Amniotic epithelial cell (primary cell): ENCODE measurements around the gene NEURL1.

ENCODE experiments used
- DNase-seq: peaks from one replicate; pipeline ENCODE4 v3.0.0-alpha.2; 2010; ENCODE audit warnings: low read depth

The NEURL1 gene

DNA sequence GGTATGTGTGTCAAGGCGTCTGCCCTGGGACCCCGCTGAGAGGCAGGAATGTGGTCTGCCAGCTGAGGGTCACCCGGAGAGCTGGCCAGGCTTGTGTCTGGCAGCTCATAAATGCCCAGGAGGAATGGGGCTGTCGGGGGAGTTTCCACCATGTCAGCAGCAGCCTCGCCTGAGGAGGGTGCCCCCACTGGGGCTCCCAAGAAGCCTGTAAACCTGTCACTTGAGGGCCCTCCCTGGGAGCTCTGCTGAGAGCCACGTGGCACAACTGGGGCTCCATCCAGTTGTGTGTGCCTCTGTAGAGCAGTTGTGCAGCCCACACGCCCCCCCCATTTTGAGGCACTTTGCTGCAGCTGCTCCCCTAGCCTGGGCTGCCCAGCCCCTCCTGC is 70.6 kb downstream of the NEURL1 start:
- no peak for DNase-seq

DNA sequence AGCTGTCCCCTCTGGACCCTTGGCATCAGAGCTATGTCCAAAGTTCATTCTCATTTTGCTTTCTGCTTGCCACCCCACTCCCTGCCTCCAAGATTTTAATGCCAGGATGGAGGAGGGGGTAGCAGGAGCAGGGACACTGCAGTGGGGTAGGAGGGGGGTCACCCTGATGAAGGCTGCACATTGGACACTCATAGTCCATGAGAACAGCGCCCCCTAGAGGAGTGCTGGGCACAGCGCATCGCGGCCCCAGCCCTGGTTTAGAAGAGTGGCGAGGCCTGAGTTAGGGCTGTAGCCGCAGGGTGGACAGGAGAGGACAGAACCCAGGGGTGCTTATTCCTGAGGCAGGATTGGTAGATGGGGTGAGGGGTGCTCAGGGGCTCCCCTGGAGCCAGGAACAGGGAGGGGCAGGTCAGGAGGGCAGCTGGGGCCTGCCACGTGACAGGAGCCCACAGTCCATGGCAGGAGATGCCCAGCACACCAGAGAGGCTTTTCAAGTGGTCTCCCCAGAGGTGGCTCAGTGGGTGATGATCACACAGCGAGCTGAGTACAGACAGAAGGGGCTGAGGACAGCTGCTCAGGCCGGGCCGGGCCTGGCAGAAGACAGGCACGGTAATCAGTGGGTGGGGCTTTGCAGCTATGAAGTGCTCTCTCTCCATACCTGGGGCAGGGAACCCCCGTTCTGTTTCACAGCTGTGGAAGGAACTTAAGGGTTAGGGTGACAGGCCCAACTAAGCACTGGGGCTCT is 71.4 kb downstream of the NEURL1 start:
- no peak for DNase-seq

DNA sequence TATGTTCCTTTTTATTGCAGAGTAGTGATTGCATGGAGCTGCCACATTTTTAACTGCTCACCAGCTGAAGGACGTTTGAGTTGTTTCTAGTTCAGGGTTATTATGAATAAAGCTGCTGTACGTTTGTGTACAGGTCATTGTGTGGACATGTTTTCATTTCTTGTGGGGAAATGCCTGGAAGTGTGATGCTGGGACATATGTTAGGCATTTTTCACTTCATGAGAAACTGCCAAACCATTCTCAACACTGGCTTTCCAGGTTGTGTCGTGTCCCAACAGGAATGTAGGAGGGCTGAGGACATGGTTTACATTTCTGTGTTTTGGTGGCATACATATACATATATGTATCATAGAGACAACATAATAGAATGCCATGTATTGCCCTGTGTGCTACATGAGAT is 73.0 kb downstream of the NEURL1 start:
- DNase-seq = no peak

DNA sequence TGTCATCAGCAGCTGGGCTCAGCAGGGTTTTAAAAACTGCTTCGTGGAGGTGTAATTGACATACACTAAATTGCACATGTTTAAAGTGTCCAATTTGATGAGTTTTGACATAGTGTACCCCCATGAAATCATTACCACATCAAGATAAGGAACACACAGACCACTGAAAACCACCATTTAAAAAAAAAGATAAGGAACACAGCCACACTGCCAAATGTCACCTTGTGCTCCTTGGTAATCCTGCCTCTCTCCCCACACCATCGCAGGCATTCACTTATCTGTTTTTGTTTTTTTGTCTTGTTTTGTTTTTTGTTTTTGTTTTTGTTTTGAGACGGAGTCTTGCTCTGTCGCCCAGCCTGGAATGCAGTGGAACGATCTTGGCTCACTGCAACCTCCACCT is 75.0 kb downstream of the NEURL1 start:
- DNase-seq = no peak

DNA sequence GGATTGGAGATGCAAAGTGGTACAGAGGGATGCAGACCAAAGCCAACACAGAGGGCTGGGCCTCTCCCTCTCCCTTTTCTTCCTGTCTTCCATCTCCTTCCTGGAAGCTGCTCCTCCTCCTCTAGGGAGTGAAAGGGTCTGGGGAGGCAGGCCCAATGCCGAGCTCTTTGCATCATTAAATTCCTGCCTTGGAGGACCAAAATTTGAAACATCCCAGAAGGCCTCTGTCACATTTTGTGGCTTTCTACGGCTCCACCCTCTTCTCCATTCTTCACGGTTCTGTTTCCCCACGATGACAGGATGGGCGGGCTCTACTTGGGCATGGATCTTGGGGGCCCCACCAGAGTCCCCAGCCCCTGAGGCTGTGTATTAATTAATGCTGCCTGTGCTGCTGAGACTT is 76.4 kb downstream of the NEURL1 start:
- peak; percentile 18 for DNase-seq

DNA sequence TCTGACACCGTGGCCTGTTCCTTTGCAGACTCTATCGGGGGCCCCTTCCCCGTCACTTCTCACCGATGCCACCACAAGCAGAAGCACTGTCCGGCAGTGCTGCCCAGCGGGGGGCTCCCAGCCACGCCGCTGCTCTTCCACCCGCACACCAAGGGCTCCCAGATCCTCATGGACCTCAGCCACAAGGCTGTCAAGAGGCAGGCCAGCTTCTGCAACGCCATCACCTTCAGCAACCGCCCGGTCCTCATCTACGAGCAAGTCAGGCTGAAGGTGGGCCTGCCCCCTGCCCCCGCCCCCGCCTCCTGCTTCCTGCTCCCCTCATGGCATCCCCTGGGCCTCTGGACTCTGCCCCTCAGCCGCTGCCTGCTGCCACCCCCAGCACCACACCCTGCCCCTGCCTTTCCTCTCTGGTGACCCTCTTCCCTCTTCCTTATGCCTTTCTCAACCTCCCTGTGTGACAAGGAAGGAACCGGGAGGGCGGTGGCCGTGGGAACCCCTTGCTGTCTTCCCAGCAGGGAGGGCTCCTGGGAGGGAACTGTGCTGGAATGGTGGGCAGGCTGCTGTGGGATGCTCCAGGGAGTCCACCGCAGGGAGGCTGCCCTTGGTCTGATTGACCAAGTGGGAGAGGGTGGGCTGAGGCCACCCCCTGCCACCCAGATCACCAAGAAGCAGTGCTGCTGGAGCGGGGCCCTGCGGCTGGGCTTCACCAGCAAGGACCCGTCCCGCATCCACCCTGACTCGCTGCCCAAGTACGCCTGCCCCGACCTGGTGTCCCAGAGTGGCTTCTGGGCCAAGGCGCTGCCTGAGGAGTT is 77.5 kb downstream of the NEURL1 start:
- DNase-seq = no peak

DNA sequence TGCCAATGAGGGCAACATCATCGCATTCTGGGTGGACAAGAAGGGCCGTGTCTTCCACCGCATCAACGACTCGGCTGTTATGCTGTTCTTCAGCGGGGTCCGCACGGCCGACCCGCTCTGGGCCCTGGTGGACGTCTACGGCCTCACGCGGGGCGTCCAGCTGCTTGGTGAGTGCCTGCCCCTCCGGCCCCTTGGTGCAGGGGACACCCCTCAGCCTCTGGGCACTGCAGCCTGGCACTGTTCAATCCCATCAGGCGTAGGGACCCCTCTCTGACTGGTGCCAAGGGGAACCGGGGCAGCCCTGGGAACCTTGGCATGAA is 78.1 kb downstream of the NEURL1 start:
- no peak for DNase-seq

DNA sequence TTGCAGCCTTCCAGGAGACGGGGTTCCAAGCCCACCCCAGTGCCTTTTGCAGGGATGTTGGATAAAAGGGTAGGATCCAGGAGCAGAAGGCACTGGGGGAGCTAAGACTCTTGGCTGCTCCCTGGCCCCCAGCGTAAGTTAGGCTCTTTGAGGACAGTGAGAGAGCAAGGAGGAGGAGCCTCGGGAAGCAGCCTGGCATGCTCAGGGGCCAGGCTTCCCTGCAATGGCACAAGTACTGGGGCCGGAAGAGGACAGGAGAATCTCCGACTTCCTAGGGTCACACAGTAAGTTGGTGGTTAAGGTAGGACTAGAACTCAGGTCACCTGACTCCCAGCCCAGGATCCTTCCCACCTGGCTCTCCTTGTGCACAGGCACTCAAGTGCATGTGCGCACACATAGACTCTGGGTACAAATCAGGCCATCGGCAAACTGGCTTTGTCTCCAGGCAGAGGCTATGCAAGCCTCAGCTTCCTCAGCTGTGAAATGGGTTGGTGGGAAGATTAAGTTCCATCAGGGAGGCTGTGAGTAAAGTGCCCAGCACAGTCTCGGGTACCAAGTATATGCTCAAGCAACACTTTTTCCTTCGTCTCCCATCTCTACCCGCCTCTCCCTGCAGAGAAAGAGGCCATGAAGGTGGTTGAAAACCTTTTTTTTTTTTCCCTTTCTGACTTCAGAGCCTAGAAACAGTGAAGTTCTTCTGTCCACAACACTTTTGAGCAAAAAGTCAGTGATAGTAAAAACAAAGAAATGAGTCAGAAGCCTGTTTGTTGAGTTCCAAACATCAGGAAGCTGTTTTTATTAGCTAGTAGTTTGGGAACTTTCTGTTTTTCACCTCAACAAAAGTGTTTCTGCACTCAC is 79.1 kb downstream of the NEURL1 start:
- DNase-seq = no peak

DNA sequence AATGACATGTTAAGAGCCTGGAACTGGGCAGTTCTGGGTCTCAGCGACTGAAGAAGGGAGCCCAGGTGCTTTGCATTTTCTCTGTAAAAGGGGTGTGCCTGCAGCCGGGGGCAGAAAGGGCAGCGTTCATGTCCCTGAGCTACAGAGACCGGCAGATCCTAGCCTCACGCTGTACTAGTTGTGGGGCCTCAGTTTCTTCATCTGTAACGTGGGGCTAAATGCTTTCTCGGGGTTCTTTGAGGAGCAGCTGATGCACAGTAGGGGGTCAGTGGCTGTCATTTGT is 79.6 kb downstream of the NEURL1 start:
- no peak for DNase-seq

DNA sequence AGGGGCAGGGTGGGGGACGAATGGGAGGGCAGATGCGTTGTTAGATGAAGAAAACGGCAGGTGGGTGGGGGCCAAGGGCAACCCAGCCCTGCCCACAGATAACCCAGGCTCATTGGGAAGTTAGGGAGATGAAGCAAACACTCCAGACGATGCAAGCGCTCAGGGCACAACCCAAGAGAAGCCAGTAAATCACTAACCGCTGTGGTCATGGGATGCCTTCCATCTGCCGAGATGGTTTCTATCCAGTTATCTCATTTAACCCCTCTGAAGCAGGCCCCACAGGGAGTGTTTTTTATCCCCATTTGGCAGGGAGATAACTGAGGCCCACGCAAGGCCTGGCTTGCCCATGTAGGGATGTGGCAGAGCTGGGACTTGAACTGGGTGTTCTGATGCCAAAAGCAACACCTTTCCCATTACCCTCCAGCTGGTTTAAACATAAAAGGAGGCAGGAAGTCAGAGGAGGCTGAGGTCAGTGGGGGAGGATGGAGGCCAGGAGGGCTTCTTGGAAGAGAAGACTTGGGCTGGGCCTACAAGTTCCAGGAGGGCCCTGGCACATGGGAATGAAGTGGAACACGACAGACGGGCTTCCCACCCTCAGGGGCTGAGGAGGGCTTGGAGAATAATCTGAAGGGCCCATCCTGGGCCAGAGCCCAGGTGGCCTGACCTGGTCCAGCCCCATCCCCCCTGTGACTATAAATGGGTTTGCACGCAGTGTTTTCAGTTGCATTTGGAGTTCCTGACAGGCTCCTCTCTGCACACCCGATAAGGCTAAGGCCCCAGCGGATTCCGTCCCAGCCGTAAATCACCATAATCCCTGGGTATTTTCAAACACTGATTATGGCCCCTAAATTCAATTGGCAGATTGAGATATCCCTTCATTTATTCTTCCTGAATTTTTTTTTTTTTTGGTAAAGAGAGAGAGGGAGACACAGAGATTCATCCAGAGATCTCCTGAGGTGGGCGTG is 80.9 kb downstream of the NEURL1 start:
- peak; percentile 72 for DNase-seq

DNA sequence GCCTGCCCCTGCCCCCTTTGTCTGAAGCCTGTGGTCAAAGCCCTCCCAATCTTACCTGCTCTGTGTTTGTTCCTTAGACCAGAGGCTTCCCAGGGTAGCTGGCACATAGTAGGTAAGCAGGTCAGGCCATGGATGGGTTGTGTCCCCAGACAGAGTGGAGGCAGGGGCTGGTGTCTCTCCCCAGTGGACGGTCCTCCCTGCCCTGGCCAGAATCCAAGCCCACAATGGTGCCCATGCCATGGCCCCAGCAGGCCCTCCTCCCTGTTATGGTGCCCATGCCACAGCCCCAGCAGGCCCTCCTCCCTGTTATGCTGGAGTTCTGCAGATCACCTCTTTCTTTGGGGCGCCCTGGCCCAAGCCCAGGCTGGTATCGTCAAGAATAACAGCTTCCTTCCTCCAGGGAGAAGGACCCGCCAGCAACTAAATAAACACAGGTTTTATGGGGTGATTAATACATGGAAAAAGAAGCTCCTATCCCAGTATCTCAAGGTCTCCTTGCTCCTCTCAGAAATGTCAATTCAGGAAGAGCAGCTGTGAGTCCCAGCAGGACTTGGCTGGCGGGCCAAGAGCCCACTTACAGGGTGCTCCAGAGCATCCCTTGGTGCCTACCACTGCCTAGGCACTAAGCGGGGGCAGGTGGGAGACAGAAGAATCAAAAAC is 82.0 kb downstream of the NEURL1 start:
- DNase-seq = no peak

DNA sequence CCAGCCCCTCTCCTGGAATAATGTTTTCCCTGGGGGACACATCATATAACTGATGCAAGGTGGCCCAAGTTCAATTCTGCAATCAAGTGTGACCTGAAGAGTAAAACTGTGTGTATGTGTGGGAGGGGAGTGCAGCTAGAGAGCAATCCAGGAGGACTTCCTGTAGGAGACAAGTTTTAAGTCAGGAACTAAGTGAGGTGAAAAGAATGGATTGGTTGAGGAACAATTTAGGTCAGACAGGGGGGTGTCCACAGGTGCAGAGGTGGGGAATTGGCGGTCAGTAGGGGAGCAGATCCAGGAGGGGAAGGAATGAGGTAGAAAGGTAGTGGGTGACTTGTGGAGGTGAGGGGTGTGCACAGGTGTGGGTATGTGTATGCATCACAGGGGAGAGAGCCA is 82.6 kb downstream of the NEURL1 start:
- DNase-seq = no peak

DNA sequence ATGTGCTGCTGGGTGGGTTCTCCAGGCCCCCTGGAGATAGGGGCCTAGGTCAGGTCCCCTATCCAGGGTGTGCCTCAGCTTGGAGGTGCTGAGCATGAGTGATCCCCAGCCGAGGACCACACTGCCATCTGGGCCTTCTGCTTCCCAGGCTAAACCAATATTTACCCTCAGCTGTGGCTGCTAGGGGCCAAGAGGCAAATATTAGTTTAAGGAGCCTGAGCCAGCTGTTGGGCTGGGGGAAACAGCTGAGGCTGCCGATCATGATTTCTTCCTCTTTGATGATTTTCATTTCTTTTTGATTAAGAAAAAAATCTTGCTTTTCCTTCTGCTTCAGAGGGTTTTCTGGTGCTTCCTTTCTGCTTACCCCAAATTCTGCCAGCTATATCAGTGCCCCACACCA is 83.4 kb downstream of the NEURL1 start:
- no peak for DNase-seq

DNA sequence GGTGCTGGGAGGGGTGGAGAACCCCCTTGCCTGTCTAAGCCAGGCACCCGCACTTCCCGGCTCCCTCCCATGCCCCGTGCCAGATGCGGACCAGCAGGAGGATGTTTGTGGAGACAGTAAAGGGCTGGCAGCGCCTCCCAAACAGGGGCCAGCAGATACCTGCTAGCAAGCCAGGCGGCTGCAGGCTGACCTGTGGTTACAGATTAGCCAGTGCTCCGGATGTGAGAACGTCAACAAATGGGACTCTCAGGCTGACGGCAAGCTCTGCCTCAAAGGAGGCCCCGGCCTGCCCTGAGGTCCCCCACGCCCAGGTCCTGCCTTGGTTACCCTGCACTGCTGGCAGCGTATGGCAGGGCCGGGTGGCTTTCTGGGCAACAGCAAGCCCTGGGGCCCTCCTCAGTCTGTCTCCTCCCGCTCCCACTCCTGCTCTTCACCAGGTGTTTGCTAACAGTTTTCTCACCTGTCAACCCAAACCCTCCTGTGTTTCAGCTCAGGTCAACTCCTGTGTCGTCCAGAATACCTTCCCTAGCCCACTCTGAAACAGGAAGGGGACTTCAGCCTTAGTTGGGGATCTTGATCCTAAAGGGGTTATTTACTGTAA is 85.4 kb downstream of the NEURL1 start:
- no peak for DNase-seq

DNA sequence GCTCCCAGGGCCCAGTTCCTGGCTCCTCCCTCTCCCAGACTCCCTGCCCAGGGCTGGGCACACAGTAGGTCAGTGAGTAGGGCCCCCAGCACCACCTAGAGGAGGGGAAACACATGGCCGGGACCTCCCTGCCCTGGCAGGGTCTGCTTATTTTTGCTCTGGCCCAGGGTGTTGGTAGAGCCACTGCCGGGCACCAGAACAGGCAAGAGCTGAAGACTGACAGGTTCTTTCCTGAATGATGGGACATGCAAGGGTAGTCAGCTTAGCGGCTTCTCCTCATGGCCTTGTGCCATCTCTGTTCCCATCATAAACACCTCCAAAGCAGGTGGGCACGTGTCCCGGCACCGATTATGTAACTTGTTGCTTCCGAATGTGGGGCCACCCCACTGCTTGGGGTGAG is 86.5 kb downstream of the NEURL1 start:
- no peak for DNase-seq

DNA sequence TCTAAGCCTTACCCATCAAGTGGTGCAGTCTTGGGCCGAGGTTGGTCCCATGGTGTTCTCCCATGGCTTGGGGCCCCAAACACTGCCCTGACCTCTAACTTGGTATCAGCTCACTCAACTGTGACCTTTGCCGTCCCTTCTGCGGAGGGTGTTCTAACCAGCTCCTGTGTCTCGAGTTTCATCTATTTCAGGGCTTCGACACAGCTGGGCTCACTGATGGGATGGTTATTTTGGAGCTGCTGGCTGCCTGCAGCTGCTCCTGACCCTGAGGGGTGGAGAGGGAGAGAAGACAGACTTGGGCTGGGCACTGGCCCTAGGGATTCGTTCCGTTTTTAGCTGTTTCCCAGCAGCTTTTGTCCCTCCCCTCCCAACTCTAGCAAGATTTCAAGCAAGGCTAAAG is 86.9 kb downstream of the NEURL1 start:
- DNase-seq = no peak

DNA sequence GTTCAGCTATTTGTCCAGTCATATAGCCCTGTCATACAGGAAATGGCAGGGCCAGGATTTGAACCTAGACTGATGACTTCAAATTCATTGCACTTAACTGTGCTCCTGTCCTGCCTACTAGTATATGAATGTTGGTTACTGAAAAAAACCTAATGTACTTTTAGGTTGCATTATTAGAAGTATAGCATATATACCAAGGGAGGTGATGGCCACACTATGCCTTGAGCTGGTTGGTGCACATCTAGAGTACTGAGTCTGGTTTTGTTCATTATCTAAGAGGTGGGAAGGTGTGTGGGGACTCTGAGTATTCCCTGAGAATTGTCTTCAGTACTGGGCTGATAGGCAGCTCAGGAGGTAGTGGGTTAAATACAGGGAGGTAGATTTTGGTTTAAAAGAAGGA is 88.0 kb downstream of the NEURL1 start:
- DNase-seq = no peak

DNA sequence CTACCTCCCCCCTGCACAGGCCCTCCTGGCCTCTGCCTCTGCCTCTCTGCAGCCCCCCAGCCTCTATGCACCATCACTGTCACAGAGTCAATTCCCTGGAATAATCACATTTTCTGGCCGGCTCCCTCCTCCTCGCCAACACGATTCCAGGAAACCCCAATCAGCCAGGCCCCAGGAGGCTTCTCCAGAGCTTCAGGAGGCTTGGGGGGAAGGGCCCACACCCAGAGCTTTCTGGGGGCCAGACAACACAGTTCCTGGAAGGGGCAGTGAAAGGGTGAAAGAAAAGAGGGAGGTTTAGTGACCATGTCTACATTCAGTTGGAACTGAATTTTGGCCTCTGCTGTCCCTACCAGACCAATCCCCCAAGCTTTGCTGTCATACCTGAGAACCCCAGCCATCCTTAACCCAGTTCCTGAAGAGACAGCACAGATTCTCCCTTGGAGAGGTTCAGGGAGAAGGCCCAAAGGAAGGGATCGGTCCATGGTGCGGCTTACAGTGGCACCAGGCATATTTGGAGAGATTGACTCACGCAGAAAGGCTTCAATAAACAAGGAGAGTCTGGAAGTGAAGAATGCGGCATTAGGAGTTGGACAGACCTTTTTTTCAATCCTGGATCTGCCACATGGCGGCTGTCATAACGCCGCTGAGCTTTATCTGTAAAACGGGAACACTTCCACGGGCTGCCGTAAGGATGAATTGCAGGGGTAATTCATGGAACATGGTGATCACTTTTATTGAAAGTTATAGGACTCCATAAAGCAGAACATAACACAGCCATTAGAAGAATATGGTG is 89.0 kb downstream of the NEURL1 start:
- peak; percentile 12 for DNase-seq

DNA sequence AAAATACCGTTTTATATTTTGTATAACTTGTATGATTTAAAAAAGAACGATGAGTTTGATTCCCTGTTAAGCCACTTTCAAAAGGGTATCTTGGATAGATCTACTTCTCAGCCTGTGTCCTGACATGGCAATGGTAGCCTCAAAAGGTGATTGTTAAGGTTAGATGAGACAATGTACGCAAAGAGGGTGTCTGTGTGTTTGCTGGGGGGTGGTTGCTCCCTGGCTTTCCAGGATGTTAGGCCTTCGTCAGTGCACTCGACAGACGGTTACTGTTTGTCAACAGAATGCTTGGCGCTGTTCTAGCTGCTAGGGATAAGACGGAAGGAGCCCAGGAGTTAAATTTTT is 90.3 kb downstream of the NEURL1 start:
- no peak for DNase-seq
